IPS-11a (cell line): ENCODE measurements around the gene CNOT1.
"Not testable (repeated sequence)": the region's sequence is repeated elsewhere in the genome, so short reads cannot be mapped to it uniquely, and the experiment has no call there.

Experiments used
- H3K4me3 ChIP-seq: one replicate; pipeline ENCODE4 v1.5.1; 2013; ENCODE audit warnings: low read depth, low read length, control low read depth

CNOT1 gene

GRCh38 chr16:58582971-58583765 is 46.5 kb downstream of the CNOT1 start:
- H3K4me3 ChIP-seq = no peak overlapping the region

- no peak overlapping the region for H3K4me3 ChIP-seq
Measured at GRCh38 chr16:58582133-58582532, 47.5 kb downstream of the CNOT1 start.

GRCh38 chr16:58579587-58579986 is 50.0 kb downstream of the CNOT1 start:
- no peak overlapping the region for H3K4me3 ChIP-seq

GRCh38 chr16:58578642-58579041 is 51.0 kb downstream of the CNOT1 start:
- H3K4me3 ChIP-seq = no peak overlapping the region

GRCh38 chr16:58577141-58577540 is 52.5 kb downstream of the CNOT1 start:
- no peak overlapping the region for H3K4me3 ChIP-seq

- no peak overlapping the region for H3K4me3 ChIP-seq
Measured at GRCh38 chr16:58574895-58575294, 54.7 kb downstream of the CNOT1 start.

GRCh38 chr16:58565697-58566096 is 63.9 kb downstream of the CNOT1 start:
- not testable (repeated sequence) for H3K4me3 ChIP-seq

GRCh38 chr16:58563775-58564174 is 65.9 kb downstream of the CNOT1 start:
- H3K4me3 ChIP-seq = no peak overlapping the region

GRCh38 chr16:58563235-58563634 is 66.4 kb downstream of the CNOT1 start:
- H3K4me3 ChIP-seq = no peak overlapping the region

GRCh38 chr16:58556678-58557077 is 72.9 kb downstream of the CNOT1 start:
- no peak overlapping the region for H3K4me3 ChIP-seq

GRCh38 chr16:58551496-58551895 is 78.1 kb downstream of the CNOT1 start:
- no peak overlapping the region for H3K4me3 ChIP-seq

GRCh38 chr16:58548378-58548777 is 81.2 kb downstream of the CNOT1 start:
- no peak overlapping the region for H3K4me3 ChIP-seq

GRCh38 chr16:58543685-58544084 is 85.9 kb downstream of the CNOT1 start:
- H3K4me3 ChIP-seq = no peak overlapping the region

GRCh38 chr16:58542291-58542690 is 87.3 kb downstream of the CNOT1 start:
- H3K4me3 ChIP-seq = no peak overlapping the region

GRCh38 chr16:58541711-58542110 is 87.9 kb downstream of the CNOT1 start:
- H3K4me3 ChIP-seq = no peak overlapping the region

GRCh38 chr16:58537124-58537906 is 92.3 kb downstream of the CNOT1 start:
- no peak overlapping the region for H3K4me3 ChIP-seq

GRCh38 chr16:58536278-58536677 is 93.3 kb downstream of the CNOT1 start:
- H3K4me3 ChIP-seq = no peak overlapping the region

- H3K4me3 ChIP-seq = no peak overlapping the region
Measured at GRCh38 chr16:58535100-58535499, 94.5 kb downstream of the CNOT1 start.

- no peak overlapping the region for H3K4me3 ChIP-seq
Measured at GRCh38 chr16:58533751-58534470, 95.7 kb downstream of the CNOT1 start.

- no peak overlapping the region for H3K4me3 ChIP-seq
Measured at GRCh38 chr16:58532414-58532813, 97.2 kb downstream of the CNOT1 start.

GRCh38 chr16:58530179-58530578 is 99.4 kb downstream of the CNOT1 start:
- no peak overlapping the region for H3K4me3 ChIP-seq

- H3K4me3 ChIP-seq = no peak overlapping the region
Measured at GRCh38 chr16:58519707-58520106, 109.9 kb downstream of the CNOT1 start.
